Neural crest cell (in vitro differentiated cells): Measurements from ENCODE around the gene ZNF652. TPM values are rescaled to one million over a fixed set of nuclear protein-coding genes. Genes with fewer than 3 reads are reported as not detected.

Source experiments
- DNase-seq: peaks from one replicate; pipeline ENCODE4 v3.0.0; 2021; ENCODE audit warnings: low read depth, mixed read lengths, low spot score
- H3K27ac Mint-ChIP-seq: one replicate; pipeline ENCODE4 v1.8.0; 2021; ENCODE audit warnings: mild to moderate bottlenecking, mixed read lengths; ENCODE audit not compliant: unreplicated experiment
- H3K27me3 Mint-ChIP-seq: 2 replicates; pipeline ENCODE4 v1.8.0; 2021; ENCODE audit warnings: low read depth, mild to moderate bottlenecking, mixed read lengths
- H3K36me3 Mint-ChIP-seq: 2 replicates; pipeline ENCODE4 v1.8.0; 2021; ENCODE audit warnings: low read depth, mild to moderate bottlenecking, mixed read lengths
- H3K4me1 Mint-ChIP-seq: 2 replicates; pipeline ENCODE4 v1.8.0; 2021; ENCODE audit warnings: mixed read lengths
- H3K4me3 Mint-ChIP-seq: one replicate; pipeline ENCODE4 v1.8.0; 2021; ENCODE audit warnings: mild to moderate bottlenecking, mixed read lengths
- H3K9me3 Mint-ChIP-seq: 2 replicates; pipeline ENCODE4 v1.8.0; 2021; ENCODE audit warnings: mixed read lengths
- CTCF ChIP-seq: fragments of 200-600 bp; sonication (generic); conservative IDR thresholded peaks from 2 replicates; pipeline ENCODE4 v1.5.0; 2021; ENCODE audit warnings: antibody characterized with exemption, mild to moderate bottlenecking
- total RNA-seq: library from RNA; stranded (reverse); gene quantifications from 2 replicates; pipeline ENCODE4 v1.2.1, GENCODE V29; 2021

ZNF652 gene
- total RNA-seq, 1 donor from 2014 or later, result 42.1 TPM

GRCh38 chr17:49356320-49356719 is 5.7 kb downstream of the ZNF652 start:
- no peak overlapping the region for H3K4me3 Mint-ChIP-seq
- H3K4me1 Mint-ChIP-seq, result peaks cover 32% of the 10 kb centered on the region

GRCh38 chr17:49353607-49354006 is 8.4 kb downstream of the ZNF652 start:
- H3K9me3 Mint-ChIP-seq, result peaks cover 6% of the 10 kb centered on the region
- DNase-seq, result no peak
- TF ChIP-seq CTCF, result no peak
- no peaks in the 10 kb centered on the region for H3K27me3 Mint-ChIP-seq
- H3K36me3 Mint-ChIP-seq, result peaks cover 7% of the 10 kb centered on the region
- H3K27ac Mint-ChIP-seq, result no peak overlapping the region
- H3K4me1 Mint-ChIP-seq, result peaks cover 7% of the 10 kb centered on the region
- H3K4me3 Mint-ChIP-seq, result no peak overlapping the region

More at GRCh38 chr17:49356320-49356719, 5.7 kb downstream of the ZNF652 start:
- no peak for TF ChIP-seq CTCF
- H3K27me3 Mint-ChIP-seq, result no peaks in the 10 kb centered on the region
- H3K9me3 Mint-ChIP-seq, result peaks cover 6% of the 10 kb centered on the region
- no peak overlapping the region for H3K27ac Mint-ChIP-seq
- peaks cover 7% of the 10 kb centered on the region for H3K36me3 Mint-ChIP-seq
- no peak for DNase-seq

- DNase-seq, result no peak
- no peak overlapping the region for H3K4me3 Mint-ChIP-seq
- H3K27ac Mint-ChIP-seq, result no peak overlapping the region
- no peak for TF ChIP-seq CTCF
- peaks cover 6% of the 10 kb centered on the region for H3K9me3 Mint-ChIP-seq
- H3K27me3 Mint-ChIP-seq, result no peaks in the 10 kb centered on the region
- H3K36me3 Mint-ChIP-seq, result peaks cover 7% of the 10 kb centered on the region
- H3K4me1 Mint-ChIP-seq, result peaks cover 3% of the 10 kb centered on the region
These were observed 9.4 kb downstream of the ZNF652 start for GRCh38 chr17:49352587-49353154.

- no peaks in the 10 kb centered on the region for H3K4me1 Mint-ChIP-seq
These were observed 10.4 kb downstream of the ZNF652 start for GRCh38 chr17:49351572-49352140.

GRCh38 chr17:49349541-49349940 is 12.5 kb downstream of the ZNF652 start:
- Mint-ChIP-seq H3K4me3 (no peak overlapping the region), H3K9me3 (peaks cover 4% of the 10 kb centered on the region), H3K4me1 (no peaks in the 10 kb centered on the region), H3K27ac (no peak overlapping the region), H3K27me3 (no peaks in the 10 kb centered on the region), H3K36me3 (peaks cover 5% of the 10 kb centered on the region)
- no peak for TF ChIP-seq CTCF
- DNase-seq, result no peak

More at GRCh38 chr17:49351572-49352140, 10.4 kb downstream of the ZNF652 start:
- Mint-ChIP-seq H3K27me3 (no peaks in the 10 kb centered on the region), H3K36me3 (peaks cover 7% of the 10 kb centered on the region), H3K4me3 (no peak overlapping the region), H3K9me3 (peaks cover 6% of the 10 kb centered on the region), H3K27ac (no peak overlapping the region)
- no peak for TF ChIP-seq CTCF
- DNase-seq, result no peak
